ENCODE data around the gene DBP. TPM values are rescaled to one million over a fixed set of nuclear protein-coding genes. Genes with fewer than 3 reads are reported as not detected.
A peak's percentile ranks its signal among the peaks of the same experiment; 100 is the strongest.
"Not testable (repeated sequence)": the region's sequence is repeated elsewhere in the genome, so short reads cannot be mapped to it uniquely, and the experiment has no call there.

The DBP gene
- total RNA-seq, 2 experiments from 2014 or later: 24.1 to 25.8 TPM

DNA sequence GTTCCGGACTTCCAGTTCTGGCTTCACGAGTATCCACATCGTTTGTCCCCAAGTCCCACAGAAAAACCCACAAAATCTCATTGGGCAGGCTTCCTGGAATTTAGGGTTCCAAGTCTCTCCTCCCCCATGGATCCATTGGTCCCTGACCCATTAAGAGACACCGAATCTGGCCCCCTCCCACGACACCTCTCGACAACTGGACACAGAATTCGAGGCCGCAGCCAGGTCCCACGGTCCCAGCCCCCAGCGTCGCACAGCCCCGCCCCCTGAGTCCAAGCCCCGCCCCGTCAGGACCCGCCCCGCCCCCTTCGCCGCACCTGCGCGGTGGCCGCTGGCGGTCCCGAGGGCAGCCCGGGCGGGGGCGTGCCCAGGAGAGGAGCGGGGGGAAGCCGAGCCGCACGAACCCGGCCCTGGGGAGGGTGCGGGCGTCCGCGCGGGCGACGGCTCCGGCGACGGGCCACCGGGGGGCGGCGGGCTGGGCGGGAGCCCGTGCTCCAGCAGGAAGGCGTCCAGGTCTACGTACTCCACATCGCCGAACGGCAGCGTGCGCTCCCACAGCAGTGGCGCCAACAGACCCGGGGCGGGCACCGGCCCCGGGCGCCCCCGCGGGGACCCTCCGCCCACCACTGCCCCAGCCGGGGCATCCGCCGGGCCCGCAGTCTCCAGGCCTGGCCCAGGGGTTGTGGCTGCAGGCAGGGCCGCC is 1.8 kb downstream of the DBP start:
- CTCF ChIA-PET: no interaction called here
- H3K27me3 Mint-ChIP-seq: no peaks in the 10 kb centered on the region
- peaks cover 59% of the 10 kb centered on the region for H3K4me1 Mint-ChIP-seq
- H3K9me3 Mint-ChIP-seq: peaks cover 3% of the 10 kb centered on the region
- peak overlapping the region; percentile 94 for H3K4me3 Mint-ChIP-seq
- POLR2A ChIA-PET: no interaction called here
- H3K36me3 Mint-ChIP-seq (ENCODE audit: low read depth): peaks cover 15% of the 10 kb centered on the region
- peak overlapping the region; percentile 90 for H3K27ac Mint-ChIP-seq
- DNase-seq: peak; percentile 73

DNA sequence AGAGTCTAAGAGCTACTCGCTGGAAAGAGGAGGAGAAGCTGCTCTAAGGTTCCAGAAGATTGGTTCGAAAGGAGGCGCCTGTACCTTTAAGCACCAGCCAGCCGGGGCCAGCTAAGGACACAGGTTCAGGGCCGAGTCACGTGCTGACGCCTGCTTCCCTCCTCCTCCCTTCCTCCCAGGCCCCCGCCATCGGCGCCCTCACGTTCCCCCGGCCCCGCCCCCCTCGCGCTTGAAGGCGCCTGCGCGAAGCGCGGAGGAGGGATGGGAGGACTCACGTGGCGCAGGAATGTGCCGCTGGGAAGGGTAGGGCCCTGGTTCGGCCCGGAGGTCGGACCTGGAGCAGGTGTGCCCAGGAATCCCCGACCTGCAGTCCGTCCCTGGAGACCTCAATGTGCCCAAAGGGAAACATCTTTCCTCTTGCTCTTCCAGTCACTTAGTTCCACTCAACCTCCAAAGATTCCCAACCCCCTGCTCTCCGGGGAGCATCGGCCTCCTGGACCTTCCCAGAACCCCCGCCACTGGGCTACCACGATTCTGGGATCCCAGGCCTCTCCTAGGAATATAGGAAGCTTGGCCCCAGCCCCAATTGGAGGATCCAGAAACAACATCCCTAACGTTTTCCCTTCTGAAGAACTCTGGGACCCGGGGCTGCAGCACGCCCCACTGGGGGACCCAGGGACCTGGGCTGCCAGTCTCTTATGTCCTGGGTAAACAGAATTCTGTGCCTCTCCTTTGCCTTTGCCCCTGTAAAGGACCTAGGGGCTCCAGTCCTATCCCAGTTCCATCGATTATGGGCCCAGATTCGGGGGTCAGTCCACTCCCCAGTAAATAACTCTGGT is 2.5 kb downstream of the DBP start:
- DNase-seq: peak; percentile 94
- POLR2A ChIA-PET: interaction anchor here (1.0 kb wide), 1 partner anchor 11 kb away, joined by 4 read pairs; the partner anchor contains the start of gene CA11
- CTCF ChIA-PET: interaction anchor here (0.5 to 2.3 kb wide), 5 partner anchors 11 to 564 kb away, joined by 3 to 10 read pairs (median 3); partner anchors contain the start of gene CA11
- H3K4me3 Mint-ChIP-seq: peak overlapping the region; percentile 74
- peak overlapping the region; percentile 90 for H3K27ac Mint-ChIP-seq
- H3K9me3 Mint-ChIP-seq: peaks cover 3% of the 10 kb centered on the region
- H3K27me3 Mint-ChIP-seq: no peaks in the 10 kb centered on the region
- H3K4me1 Mint-ChIP-seq: peaks cover 60% of the 10 kb centered on the region
- H3K36me3 Mint-ChIP-seq (ENCODE audit: low read depth): peaks cover 18% of the 10 kb centered on the region

DNA sequence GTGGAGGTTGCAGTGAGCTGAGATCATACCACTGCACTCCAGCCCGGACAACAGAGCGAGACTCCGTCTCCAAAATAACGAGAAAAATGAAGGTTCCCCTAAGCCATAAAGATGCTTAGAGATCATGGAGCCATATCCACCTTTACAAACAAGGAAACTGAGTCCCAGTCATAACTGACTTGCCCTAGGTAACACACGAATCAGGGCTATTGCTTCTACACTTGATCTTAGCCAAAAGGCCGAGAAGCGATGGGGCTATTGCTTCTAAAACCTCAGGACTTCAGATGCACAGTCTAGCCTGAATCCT is 3.2 kb downstream of the DBP start:
- peak overlapping the region; percentile 74 for H3K4me3 Mint-ChIP-seq
- H3K4me1 Mint-ChIP-seq: peaks cover 60% of the 10 kb centered on the region
- POLR2A ChIA-PET: interaction anchor here (1.0 kb wide), 1 partner anchor 12 kb away, joined by 4 read pairs; the partner anchor contains the start of gene CA11

DNA sequence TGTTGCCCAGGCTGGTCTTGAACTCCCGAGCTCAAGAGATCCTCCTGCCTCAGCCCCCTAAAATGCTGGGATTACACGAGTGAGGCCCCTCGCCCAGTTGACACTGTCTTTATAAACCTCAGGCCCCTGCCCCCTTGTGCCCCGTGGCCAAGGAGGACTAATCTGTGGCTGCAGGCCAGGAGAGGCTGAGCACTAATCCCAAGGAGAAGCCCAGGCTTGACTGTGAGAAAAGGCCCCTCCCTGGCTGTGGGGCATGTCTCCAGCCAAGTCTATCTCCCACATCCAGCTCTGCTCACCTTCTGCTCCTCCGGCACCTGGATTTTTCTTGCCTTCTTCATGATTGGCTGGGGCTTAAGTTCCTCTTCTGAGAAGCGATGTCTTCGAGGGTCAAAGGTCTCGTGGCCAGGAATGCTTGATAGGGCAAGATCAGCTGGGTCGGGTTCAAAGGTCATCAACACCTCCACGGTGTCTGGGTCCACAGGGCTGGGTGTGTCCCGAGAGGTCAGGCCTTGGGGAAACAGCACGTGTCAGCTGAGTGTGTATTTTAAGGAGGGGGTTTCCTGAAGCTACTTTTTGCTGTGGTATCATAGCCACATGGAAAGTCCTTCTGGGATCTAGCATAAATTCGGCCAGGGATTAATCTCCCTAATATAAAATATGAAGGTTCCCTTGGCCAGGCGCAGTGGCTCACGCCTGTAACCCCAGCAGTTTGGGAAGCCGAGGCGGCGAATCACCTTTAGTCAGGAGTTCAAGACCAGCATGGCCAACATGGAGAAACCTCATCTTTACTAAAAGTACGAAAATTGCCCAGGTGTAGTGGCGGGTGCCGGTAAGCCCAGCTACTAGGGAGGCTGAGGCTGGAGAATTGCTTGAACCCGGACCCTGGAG is 3.8 kb downstream of the DBP start:
- H3K36me3 Mint-ChIP-seq (ENCODE audit: low read depth): peaks cover 17% of the 10 kb centered on the region
- H3K9me3 Mint-ChIP-seq: no peaks in the 10 kb centered on the region
- H3K27ac Mint-ChIP-seq: peak overlapping the region; percentile 90
- peaks cover 56% of the 10 kb centered on the region for H3K4me1 Mint-ChIP-seq
- CTCF ChIA-PET: interaction anchor here (0.5 to 2.3 kb wide), 6 partner anchors 10 to 565 kb away, joined by 3 to 10 read pairs (median 4); partner anchors contain the start of gene CA11
- H3K4me3 Mint-ChIP-seq: no peak overlapping the region
- no peak for DNase-seq
- POLR2A ChIA-PET: interaction anchor here (1.0 kb wide), 1 partner anchor 12 kb away, joined by 4 read pairs; the partner anchor contains the start of gene CA11
- H3K27me3 Mint-ChIP-seq: no peaks in the 10 kb centered on the region

More for the DNA sequence above, 3.2 kb downstream of the DBP start:
- Mint-ChIP-seq H3K9me3 (peaks cover 3% of the 10 kb centered on the region), H3K27me3 (no peaks in the 10 kb centered on the region), H3K27ac (peak overlapping the region; percentile 90), H3K36me3 (ENCODE audit: low read depth) (peaks cover 17% of the 10 kb centered on the region)
- CTCF ChIA-PET: interaction anchor here (0.5 to 2.3 kb wide), 6 partner anchors 10 to 565 kb away, joined by 3 to 10 read pairs (median 4); partner anchors contain the start of gene CA11
- DNase-seq: no peak

DNA sequence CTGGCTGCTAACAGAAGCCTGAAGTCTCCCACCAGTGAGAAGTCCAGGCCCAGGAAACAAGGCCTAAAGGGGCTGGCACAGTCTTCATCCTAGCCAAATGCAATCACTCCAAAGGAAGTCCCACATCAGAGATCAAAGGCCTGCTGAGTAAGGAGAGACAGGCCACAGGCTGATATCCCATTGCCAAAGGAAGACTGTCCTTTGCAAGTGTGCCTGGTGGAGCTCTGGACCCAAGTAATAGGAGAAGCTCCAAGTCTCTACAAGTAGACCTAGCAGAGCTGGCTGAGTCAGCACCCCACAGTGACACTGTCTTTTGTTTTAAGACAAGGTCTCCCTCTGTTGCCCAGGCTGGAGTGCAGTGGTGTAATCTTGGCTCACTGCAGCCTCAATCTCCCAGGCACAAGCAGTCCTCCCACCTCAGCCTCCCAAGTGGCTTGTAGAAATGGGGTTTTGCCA is 4.5 kb downstream of the DBP start:
- ChIA-PET POLR2A (no interaction called here), CTCF (interaction anchor here (0.9 to 2.3 kb wide), 3 partner anchors 9 to 13 kb away, joined by 3 to 10 read pairs (median 8); partner anchors contain the start of gene CA11)
- Mint-ChIP-seq H3K27me3 (no peaks in the 10 kb centered on the region), H3K27ac (peak overlapping the region; percentile 62), H3K4me1 (peaks cover 50% of the 10 kb centered on the region), H3K4me3 (no peak overlapping the region), H3K9me3 (no peaks in the 10 kb centered on the region), H3K36me3 (ENCODE audit: low read depth) (peaks cover 17% of the 10 kb centered on the region)
- no peak for DNase-seq

DNA sequence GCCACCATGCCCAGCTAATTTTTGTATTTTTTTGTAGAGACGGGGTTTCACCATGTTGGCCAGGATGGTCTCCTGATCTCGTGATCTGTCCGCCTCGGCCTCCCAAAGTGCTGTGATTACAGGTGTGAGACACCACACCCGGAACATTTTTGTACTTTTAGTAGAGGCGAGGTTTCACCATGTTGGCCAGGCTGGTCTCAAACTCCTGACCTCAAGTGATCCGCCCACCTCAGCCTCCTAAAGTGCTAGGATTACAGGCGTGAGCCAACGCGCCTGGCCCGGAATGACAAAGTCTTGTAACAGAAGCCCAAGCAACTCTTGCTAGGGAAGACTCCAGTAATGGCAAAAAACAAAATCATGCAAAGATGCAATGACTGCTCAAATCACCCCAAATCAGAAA is 4.9 kb downstream of the DBP start:
- Mint-ChIP-seq H3K27ac (peak overlapping the region; percentile 62), H3K4me1 (peaks cover 48% of the 10 kb centered on the region), H3K36me3 (ENCODE audit: low read depth) (peaks cover 17% of the 10 kb centered on the region)
- DNase-seq, H3K9me3 Mint-ChIP-seq, POLR2A ChIA-PET, CTCF ChIA-PET, H3K4me3 Mint-ChIP-seq, H3K27me3 Mint-ChIP-seq: not testable (repeated sequence)

DNA sequence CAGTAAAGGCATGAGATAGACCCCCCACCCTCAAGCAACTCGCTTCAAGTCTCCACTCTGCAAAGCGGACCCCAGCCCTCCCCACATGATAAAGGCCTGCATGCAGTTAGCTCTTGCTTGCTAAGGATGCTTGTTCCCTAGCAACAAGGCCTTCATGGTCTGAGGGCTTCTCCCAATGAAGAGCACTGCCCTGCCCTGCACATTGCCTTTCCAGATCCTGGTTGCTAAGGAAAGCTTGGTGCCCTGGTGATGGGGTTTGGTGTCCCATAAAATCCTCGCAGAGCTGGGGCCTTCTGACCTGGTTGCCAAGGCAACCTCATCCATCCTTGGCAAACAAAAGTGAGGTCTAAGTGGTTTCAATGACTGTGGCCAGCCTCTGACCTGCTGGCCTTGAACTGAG is 6.0 kb downstream of the DBP start:
- Mint-ChIP-seq H3K27me3 (no peaks in the 10 kb centered on the region), H3K9me3 (no peaks in the 10 kb centered on the region), H3K4me1 (peaks cover 52% of the 10 kb centered on the region), H3K4me3 (no peak overlapping the region), H3K27ac (no peak overlapping the region), H3K36me3 (ENCODE audit: low read depth) (peaks cover 17% of the 10 kb centered on the region)
- DNase-seq: no peak
- ChIA-PET POLR2A (no interaction called here), CTCF (interaction anchor here (0.7 to 1.3 kb wide), 2 partner anchors 10 to 22 kb away, joined by 3 read pairs; no protein-coding TSS in a partner anchor)

DNA sequence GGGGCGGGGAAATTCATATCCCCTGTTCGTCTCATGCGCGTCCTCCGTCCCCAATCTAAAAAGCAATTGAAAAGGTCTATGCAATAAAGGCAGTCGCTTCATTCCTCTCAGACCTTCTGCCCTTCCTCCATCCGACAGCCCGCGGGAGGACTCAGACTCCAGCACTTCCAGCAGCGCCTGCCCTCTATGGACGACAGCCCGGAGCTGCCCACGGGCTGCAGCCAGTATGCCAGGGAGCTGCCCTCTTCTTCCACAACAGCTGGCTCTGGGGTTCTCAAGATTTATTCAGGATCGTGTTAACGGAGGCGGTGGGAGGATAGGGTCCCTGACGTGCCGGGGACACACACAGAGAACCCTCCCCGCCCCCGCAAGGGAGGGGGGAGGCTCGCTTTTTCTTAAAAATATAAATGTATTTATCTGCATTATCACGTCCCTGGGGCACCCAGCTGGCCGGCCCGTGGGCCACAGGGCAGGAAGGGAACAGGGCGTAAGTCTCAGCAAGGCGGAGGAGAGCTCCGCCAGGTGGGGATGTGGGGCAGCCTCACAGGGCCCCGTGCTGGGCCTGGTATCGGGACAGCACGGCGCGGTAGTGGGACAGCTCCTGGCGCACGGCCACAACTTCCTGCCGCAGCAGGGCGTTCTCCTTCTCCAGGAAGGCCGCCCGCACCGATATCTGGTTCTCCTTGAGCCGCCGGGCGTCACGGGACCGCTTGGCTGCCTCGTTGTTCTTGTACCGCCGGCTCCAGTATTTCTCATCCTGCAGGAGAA is 6.7 kb downstream of the DBP start:
- ChIA-PET POLR2A (no interaction called here), CTCF (interaction anchor here (1.0 to 1.3 kb wide), 2 partner anchors 10 to 11 kb away, joined by 3 to 6 read pairs; no protein-coding TSS in a partner anchor)
- Mint-ChIP-seq H3K36me3 (ENCODE audit: low read depth) (peaks cover 17% of the 10 kb centered on the region), H3K9me3 (no peaks in the 10 kb centered on the region), H3K27ac (peak overlapping the region; percentile 80), H3K4me1 (peaks cover 51% of the 10 kb centered on the region), H3K4me3 (no peak overlapping the region), H3K27me3 (no peaks in the 10 kb centered on the region)
- no peak for DNase-seq

DNA sequence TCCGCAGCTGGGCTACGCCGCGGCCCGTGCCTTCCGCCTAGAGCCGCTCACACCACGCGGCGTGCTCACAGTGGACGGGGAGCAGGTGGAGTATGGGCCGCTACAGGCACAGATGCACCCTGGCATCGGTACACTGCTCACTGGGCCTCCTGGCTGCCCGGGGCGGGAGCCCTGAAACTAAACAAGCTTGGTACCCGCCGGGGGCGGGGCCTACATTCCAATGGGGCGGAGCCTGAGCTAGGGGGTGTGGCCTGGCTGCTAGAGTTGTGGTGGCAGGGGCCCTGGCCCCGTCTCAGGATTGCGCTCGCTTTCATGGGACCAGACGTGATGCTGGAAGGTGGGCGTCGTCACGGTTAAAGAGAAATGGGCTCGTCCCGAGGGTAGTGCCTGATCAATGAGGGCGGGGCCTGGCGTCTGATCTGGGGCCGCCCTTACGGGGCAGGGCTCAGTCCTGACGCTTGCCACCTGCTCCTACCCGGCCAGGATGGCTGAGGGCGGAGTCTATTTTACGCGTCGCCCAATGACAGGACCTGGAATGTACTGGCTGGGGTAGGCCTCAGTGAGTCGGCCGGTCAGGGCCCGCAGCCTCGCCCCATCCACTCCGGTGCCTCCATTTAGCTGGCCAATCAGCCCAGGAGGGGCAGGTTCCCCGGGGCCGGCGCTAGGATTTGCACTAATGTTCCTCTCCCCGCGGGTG is 7.4 kb downstream of the DBP start:
- CTCF ChIA-PET: interaction anchor here (1.0 to 1.1 kb wide), 2 partner anchors 9 to 17 kb away, joined by 3 to 6 read pairs; partner anchors contain the start of gene CA11
- no peak overlapping the region for H3K4me3 Mint-ChIP-seq
- no peak for DNase-seq
- H3K36me3 Mint-ChIP-seq (ENCODE audit: low read depth): peaks cover 17% of the 10 kb centered on the region
- H3K27me3 Mint-ChIP-seq: no peaks in the 10 kb centered on the region
- peaks cover 53% of the 10 kb centered on the region for H3K4me1 Mint-ChIP-seq
- POLR2A ChIA-PET: no interaction called here
- H3K27ac Mint-ChIP-seq: no peak overlapping the region
- H3K9me3 Mint-ChIP-seq: no peaks in the 10 kb centered on the region

DNA sequence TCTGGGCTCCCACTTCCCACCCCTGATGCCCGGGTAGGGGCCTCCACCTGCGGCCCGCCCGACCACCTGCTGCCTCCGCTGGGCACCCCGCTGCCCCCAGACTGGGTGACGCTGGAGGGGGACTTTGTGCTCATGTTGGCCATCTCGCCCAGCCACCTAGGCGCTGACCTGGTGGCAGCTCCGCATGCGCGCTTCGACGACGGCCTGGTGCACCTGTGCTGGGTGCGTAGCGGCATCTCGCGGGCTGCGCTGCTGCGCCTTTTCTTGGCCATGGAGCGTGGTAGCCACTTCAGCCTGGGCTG is 7.9 kb downstream of the DBP start:
- no peak overlapping the region for H3K4me3 Mint-ChIP-seq
- POLR2A ChIA-PET: no interaction called here
- no peak for DNase-seq
- H3K36me3 Mint-ChIP-seq (ENCODE audit: low read depth): peaks cover 16% of the 10 kb centered on the region
- no peaks in the 10 kb centered on the region for H3K9me3 Mint-ChIP-seq
- CTCF ChIA-PET: interaction anchor here (1.1 to 1.2 kb wide), 2 partner anchors 17 to 29 kb away, joined by 3 read pairs; partner anchors contain the start of gene CA11
- H3K27ac Mint-ChIP-seq: no peak overlapping the region
- H3K4me1 Mint-ChIP-seq: peaks cover 52% of the 10 kb centered on the region
- no peaks in the 10 kb centered on the region for H3K27me3 Mint-ChIP-seq

DNA sequence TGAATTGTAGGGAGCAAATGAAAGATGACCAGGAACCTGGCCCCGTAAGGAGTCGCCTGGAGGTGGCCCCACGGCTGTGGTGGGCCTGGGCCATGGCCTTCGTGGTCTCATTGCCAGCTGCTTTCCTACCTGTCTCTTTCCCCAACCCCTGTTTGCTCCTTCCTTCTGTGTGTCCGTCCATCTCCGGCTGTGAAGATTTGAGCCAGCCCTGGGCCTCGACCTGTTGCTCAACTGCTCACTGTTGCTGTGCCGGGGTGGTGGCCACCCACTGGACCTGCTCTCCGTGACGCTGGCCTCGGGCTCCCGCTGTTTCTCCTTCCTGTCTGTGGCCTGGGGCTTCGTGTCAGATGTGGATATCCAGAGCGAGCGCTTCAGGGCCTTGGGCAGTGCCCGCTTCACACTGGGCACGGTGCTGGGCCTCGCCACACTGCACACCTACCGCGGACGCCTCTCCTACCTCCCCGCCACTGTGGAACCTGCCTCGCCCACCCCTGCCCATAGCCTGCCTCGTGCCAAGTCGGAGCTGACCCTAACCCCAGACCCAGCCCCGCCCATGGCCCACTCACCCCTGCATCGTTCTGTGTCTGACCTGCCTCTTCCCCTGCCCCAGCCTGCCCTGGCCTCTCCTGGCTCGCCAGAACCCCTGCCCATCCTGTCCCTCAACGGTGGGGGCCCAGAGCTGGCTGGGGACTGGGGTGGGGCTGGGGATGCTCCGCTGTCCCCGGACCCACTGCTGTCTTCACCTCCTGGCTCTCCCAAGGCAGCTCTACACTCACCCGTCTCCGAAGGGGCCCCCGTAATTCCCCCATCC is 8.5 kb downstream of the DBP start:
- CTCF ChIA-PET: interaction anchor here (0.5 to 1.2 kb wide), 3 partner anchors 18 to 28 kb away, joined by 3 to 4 read pairs (median 3); partner anchors contain the start of gene CA11

More for the DNA sequence above, 8.5 kb downstream of the DBP start:
- Mint-ChIP-seq H3K4me1 (peaks cover 52% of the 10 kb centered on the region), H3K27ac (no peak overlapping the region), H3K9me3 (no peaks in the 10 kb centered on the region), H3K27me3 (no peaks in the 10 kb centered on the region), H3K4me3 (no peak overlapping the region), H3K36me3 (ENCODE audit: low read depth) (peaks cover 18% of the 10 kb centered on the region)
- DNase-seq: no peak
- POLR2A ChIA-PET: no interaction called here
